ENCODE measurements around the gene SMIM17. TPM values are rescaled to one million over a fixed set of nuclear protein-coding genes. Genes with fewer than 3 reads are reported as not detected.

The SMIM17 gene
- total and polyA plus RNA-seq, 5 donors from 2014 or later, result 0.45 TPM; not detected in 4

DNA sequence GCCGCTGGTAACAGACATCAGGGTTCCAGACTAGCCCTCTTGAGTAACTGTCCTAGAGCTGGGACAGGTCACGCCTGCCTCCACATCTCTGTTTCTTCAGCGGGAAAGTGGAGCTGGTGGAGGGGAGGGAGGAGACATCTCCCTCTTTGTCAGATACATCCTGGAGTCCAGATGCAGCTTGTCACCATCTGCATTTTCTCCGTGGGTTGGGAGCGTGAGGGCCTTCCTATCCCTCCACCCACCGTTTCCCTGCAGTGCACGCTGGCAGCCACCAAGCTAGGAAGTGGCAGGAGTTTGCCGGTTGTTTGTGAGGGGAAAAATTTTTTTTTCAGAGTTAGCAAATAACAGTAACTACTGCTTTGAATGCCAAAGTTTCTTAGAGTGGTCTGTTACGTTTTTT, 20.0 kb upstream of the SMIM17 start:
- H3K4me1 Mint-ChIP-seq, result peaks cover 0 to 2% (median 0%) of the 10 kb centered on the region in 4 donors
- DNase-seq (no peak), ATAC-seq (ENCODE audit: low read depth in 2 of 2) (no peak)
- H3K4me3 ChIP-seq (ENCODE audit: low read depth, low read length), result no peak overlapping the region
- H3K27me3 Mint-ChIP-seq, result no peaks in the 10 kb centered on the region
- no peak overlapping the region for H3K27ac Mint-ChIP-seq
- peaks cover 34% of the 10 kb centered on the region for H3K36me3 Mint-ChIP-seq
- H3K4me3 Mint-ChIP-seq, result no peak overlapping the region
- H3K27ac ChIP-seq (ENCODE audit: insufficient read depth, low read length, poor library complexity, severe bottlenecking), result no peak overlapping the region
- H3K36me3 ChIP-seq (ENCODE audit: control insufficient read depth, insufficient read depth, low read length), result peaks cover 21% of the 10 kb centered on the region
- H3K9me3 Mint-ChIP-seq, result peaks cover 1 to 66% (median 29%) of the 10 kb centered on the region in 7 donors
- no peaks in the 10 kb centered on the region for H3K4me1 ChIP-seq (ENCODE audit: control insufficient read depth, insufficient read depth, low read length, poor library complexity, severe bottlenecking)
- peaks cover 41 to 94% of the 10 kb centered on the region in 2 experiments for H3K9me3 ChIP-seq (ENCODE audit: control insufficient read depth in 2 of 2, low read length in 2 of 2)
- H3K27me3 ChIP-seq (ENCODE audit: control insufficient read depth, insufficient read depth, low read length), result no peaks in the 10 kb centered on the region

GRCh38 chr19:56625708-56626107, 17.3 kb upstream of the SMIM17 start:
- Histone ChIP-seq H3K36me3 (ENCODE audit: control insufficient read depth, insufficient read depth, low read length) (peaks cover 17% of the 10 kb centered on the region), H3K27me3 (ENCODE audit: control insufficient read depth, insufficient read depth, low read length) (no peaks in the 10 kb centered on the region), H3K4me1 (ENCODE audit: control insufficient read depth, insufficient read depth, low read length, poor library complexity, severe bottlenecking) (no peaks in the 10 kb centered on the region), H3K4me3 (ENCODE audit: low read depth, low read length) (no peak overlapping the region), H3K27ac (ENCODE audit: insufficient read depth, low read length, poor library complexity, severe bottlenecking) (no peak overlapping the region), H3K9me3 (ENCODE audit: control insufficient read depth in 2 of 2, low read length in 2 of 2) (peaks cover 35 to 95% of the 10 kb centered on the region in 2 experiments)
- no peak for ATAC-seq (ENCODE audit: low read depth in 2 of 2)
- Mint-ChIP-seq H3K9me3 (peaks cover 2 to 69% (median 24%) of the 10 kb centered on the region in 7 donors), H3K4me3 (no peak overlapping the region), H3K27me3 (no peaks in the 10 kb centered on the region), H3K36me3 (peaks cover 26% of the 10 kb centered on the region), H3K27ac (no peak overlapping the region), H3K4me1 (peaks cover 0 to 2% (median 0%) of the 10 kb centered on the region in 4 donors)
- DNase-seq, result no peak

GRCh38 chr19:56633021-56633420, 9.9 kb upstream of the SMIM17 start:
- no peak overlapping the region for H3K27ac ChIP-seq (ENCODE audit: insufficient read depth, low read length, poor library complexity, severe bottlenecking)
- no peaks in the 10 kb centered on the region for H3K4me1 Mint-ChIP-seq
- H3K27ac Mint-ChIP-seq, result no peak overlapping the region
- no peaks in the 10 kb centered on the region for H3K27me3 ChIP-seq (ENCODE audit: control insufficient read depth, insufficient read depth, low read length)
- H3K4me3 Mint-ChIP-seq, result no peak overlapping the region
- peaks cover 23 to 85% of the 10 kb centered on the region in 2 experiments for H3K9me3 ChIP-seq (ENCODE audit: control insufficient read depth in 2 of 2, low read length in 2 of 2)
- H3K27me3 Mint-ChIP-seq, result no peaks in the 10 kb centered on the region
- no peak overlapping the region for H3K4me3 ChIP-seq (ENCODE audit: low read depth, low read length)
- peaks cover 3% of the 10 kb centered on the region for H3K36me3 Mint-ChIP-seq
- H3K36me3 ChIP-seq (ENCODE audit: control insufficient read depth, insufficient read depth, low read length), result no peaks in the 10 kb centered on the region
- H3K9me3 Mint-ChIP-seq, result peaks cover 0 to 75% (median 32%) of the 10 kb centered on the region in 7 donors
- ATAC-seq (ENCODE audit: low read depth in 2 of 2) (no peak), DNase-seq (no peak)
- no peaks in the 10 kb centered on the region for H3K4me1 ChIP-seq (ENCODE audit: control insufficient read depth, insufficient read depth, low read length, poor library complexity, severe bottlenecking)

DNA sequence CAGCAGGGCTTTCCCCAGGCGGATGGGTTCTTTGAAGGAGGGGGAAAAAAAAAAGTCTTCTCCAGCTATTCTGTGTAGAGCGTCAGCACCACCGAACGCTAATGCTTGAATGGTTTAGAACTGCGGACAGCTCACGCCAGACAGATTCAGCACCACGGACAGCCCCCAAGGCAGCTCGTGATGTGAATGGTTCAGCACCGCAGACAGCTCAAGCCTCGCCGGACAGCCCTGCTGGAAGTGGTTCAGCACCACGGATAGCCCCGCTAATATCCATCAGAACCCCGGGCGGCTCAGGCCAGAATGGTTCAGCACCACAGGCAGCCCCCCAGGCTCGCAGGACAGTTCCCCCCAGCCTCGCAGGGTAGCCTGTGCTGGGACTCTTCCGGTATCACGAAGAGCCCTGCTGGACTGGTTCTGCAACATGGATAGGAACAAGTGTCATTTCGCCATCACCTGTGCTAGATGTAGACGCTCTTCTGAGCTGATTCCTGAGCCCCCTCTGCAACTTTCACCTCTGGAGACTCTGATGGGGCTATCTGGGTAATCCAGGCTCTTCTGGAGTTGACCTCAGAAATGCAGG, 4.9 kb upstream of the SMIM17 start:
- Histone ChIP-seq H3K9me3 (ENCODE audit: control insufficient read depth in 2 of 2, low read length in 2 of 2) (peaks cover 35 to 73% of the 10 kb centered on the region in 2 experiments), H3K4me3 (ENCODE audit: low read depth, low read length) (no peak overlapping the region), H3K36me3 (ENCODE audit: control insufficient read depth, insufficient read depth, low read length) (no peaks in the 10 kb centered on the region), H3K27ac (ENCODE audit: insufficient read depth, low read length, poor library complexity, severe bottlenecking) (no peak overlapping the region), H3K27me3 (ENCODE audit: control insufficient read depth, insufficient read depth, low read length) (no peaks in the 10 kb centered on the region), H3K4me1 (ENCODE audit: control insufficient read depth, insufficient read depth, low read length, poor library complexity, severe bottlenecking) (no peaks in the 10 kb centered on the region)
- Mint-ChIP-seq H3K9me3 (peaks cover 4 to 58% (median 16%) of the 10 kb centered on the region in 7 donors), H3K27me3 (no peaks in the 10 kb centered on the region), H3K27ac (peak overlapping the region in 1 of 3 donors; percentile 56), H3K36me3 (peaks cover 3% of the 10 kb centered on the region), H3K4me3 (no peak overlapping the region), H3K4me1 (no peaks in the 10 kb centered on the region)
- DNase-seq, result peak in 1 of 3 donors; percentile 27
- no peak for ATAC-seq (ENCODE audit: low read depth in 2 of 2)

DNA sequence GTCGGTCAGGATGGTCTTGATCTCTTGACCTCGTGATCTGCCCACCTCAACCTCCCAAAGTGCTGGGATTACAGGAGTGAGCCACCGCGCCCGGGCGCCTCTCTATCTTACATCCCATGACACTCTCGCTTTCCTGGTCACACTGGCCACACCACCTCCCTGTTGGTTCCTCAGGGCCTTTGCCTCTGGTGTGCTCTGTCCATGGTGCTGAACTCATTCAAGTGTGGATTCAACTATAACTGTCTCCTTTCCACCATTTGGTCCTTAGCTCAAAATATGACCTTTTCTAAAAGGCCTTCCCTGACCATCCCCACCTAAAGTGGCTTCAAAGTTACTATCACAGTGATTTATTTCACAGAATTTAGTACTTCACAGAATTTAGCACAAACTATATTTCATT, 3.7 kb upstream of the SMIM17 start:
- Mint-ChIP-seq H3K27me3 (peaks cover 4% of the 10 kb centered on the region), H3K36me3 (peaks cover 3% of the 10 kb centered on the region), H3K4me1 (no peaks in the 10 kb centered on the region), H3K27ac (no peak overlapping the region), H3K9me3 (peaks cover 4 to 56% (median 14%) of the 10 kb centered on the region in 7 donors), H3K4me3 (no peak overlapping the region)
- Histone ChIP-seq H3K4me3 (ENCODE audit: low read depth, low read length) (no peak overlapping the region), H3K27ac (ENCODE audit: insufficient read depth, low read length, poor library complexity, severe bottlenecking) (no peak overlapping the region), H3K9me3 (ENCODE audit: control insufficient read depth in 2 of 2, low read length in 2 of 2) (peaks cover 33 to 75% of the 10 kb centered on the region in 2 experiments), H3K27me3 (ENCODE audit: control insufficient read depth, insufficient read depth, low read length) (no peaks in the 10 kb centered on the region), H3K36me3 (ENCODE audit: control insufficient read depth, insufficient read depth, low read length) (no peaks in the 10 kb centered on the region), H3K4me1 (ENCODE audit: control insufficient read depth, insufficient read depth, low read length, poor library complexity, severe bottlenecking) (no peaks in the 10 kb centered on the region)
- DNase-seq, result no peak
- ATAC-seq (ENCODE audit: low read depth in 2 of 2), result no peak

DNA sequence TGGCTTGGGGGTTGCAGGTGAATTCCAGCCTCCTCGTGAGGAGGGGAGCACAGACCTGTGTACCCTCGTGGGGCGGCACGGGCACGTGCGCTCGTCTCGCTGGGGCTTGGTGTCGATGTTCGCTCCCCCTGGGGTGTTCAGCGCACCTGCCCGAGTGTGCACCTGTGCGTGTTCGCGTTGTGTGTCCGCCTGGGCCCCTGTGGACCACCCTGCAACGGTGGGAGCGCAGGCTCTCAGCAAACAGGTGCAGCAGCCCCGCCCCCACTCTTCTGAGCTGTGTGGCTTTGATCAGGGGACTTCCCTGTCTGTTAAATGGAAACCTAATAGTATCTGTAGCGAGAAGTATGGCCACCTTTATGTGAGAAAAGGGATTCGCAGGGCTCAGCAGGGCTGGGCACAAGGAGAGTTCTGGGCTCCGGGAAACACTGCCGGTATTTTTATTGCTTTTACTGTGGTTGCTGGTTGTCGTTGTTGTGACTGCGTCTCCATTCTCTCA, 549 bp downstream of the SMIM17 start:
- no peak for ATAC-seq (ENCODE audit: low read depth in 2 of 2)
- peaks cover 38 to 72% of the 10 kb centered on the region in 2 experiments for H3K9me3 ChIP-seq (ENCODE audit: control insufficient read depth in 2 of 2, low read length in 2 of 2)

GRCh38 chr19:56654151-56654550, 11.2 kb downstream of the SMIM17 start:
- Mint-ChIP-seq H3K4me3 (no peak overlapping the region), H3K9me3 (peaks cover 1 to 41% (median 33%) of the 10 kb centered on the region in 7 donors)

More for the DNA sequence above, 549 bp downstream of the SMIM17 start:
- Mint-ChIP-seq H3K27me3 (peaks cover 4% of the 10 kb centered on the region), H3K36me3 (peaks cover 4% of the 10 kb centered on the region), H3K4me3 (no peak overlapping the region), H3K27ac (no peak overlapping the region), H3K4me1 (no peaks in the 10 kb centered on the region), H3K9me3 (peaks cover 12 to 64% (median 24%) of the 10 kb centered on the region in 7 donors)
- H3K27me3 ChIP-seq (ENCODE audit: control insufficient read depth, insufficient read depth, low read length), result no peaks in the 10 kb centered on the region
- H3K36me3 ChIP-seq (ENCODE audit: control insufficient read depth, insufficient read depth, low read length), result no peaks in the 10 kb centered on the region
- no peaks in the 10 kb centered on the region for H3K4me1 ChIP-seq (ENCODE audit: control insufficient read depth, insufficient read depth, low read length, poor library complexity, severe bottlenecking)
- H3K4me3 ChIP-seq (ENCODE audit: low read depth, low read length), result no peak overlapping the region
- no peak for DNase-seq
- no peak overlapping the region for H3K27ac ChIP-seq (ENCODE audit: insufficient read depth, low read length, poor library complexity, severe bottlenecking)

More at GRCh38 chr19:56654151-56654550, 11.2 kb downstream of the SMIM17 start:
- Histone ChIP-seq H3K36me3 (ENCODE audit: control insufficient read depth, insufficient read depth, low read length) (no peaks in the 10 kb centered on the region), H3K9me3 (ENCODE audit: control insufficient read depth in 2 of 2, low read length in 2 of 2) (peaks cover 6 to 21% of the 10 kb centered on the region in 2 experiments), H3K27ac (ENCODE audit: insufficient read depth, low read length, poor library complexity, severe bottlenecking) (no peak overlapping the region), H3K4me1 (ENCODE audit: control insufficient read depth, insufficient read depth, low read length, poor library complexity, severe bottlenecking) (no peaks in the 10 kb centered on the region), H3K4me3 (ENCODE audit: low read depth, low read length) (no peak overlapping the region), H3K27me3 (ENCODE audit: control insufficient read depth, insufficient read depth, low read length) (no peaks in the 10 kb centered on the region)
- no peak for DNase-seq
- peak overlapping the region in 1 of 3 donors; percentile 67 for H3K27ac Mint-ChIP-seq
- no peaks in the 10 kb centered on the region for H3K27me3 Mint-ChIP-seq
- no peak for ATAC-seq (ENCODE audit: low read depth in 2 of 2)
- peaks cover 3% of the 10 kb centered on the region for H3K36me3 Mint-ChIP-seq
- no peaks in the 10 kb centered on the region for H3K4me1 Mint-ChIP-seq

Data from CD4-positive, CD25-positive, alpha-beta regulatory T cell (primary cell).